AML-193 (cell line): ENCODE data around the gene GBA2.
A peak's percentile ranks its signal among the peaks of the same experiment; 100 is the strongest.

Experiments used
- DNase-seq, 2 experiments: peaks; one replicate each; lab custom pipeline; 2025; lab: John Stamatoyannopoulos, UW

The GBA2 gene

GRCh38 chr9:35690614-35691333 is 58.3 kb downstream of the GBA2 start:
- DNase-seq = peak; percentile 25 to 31

DNA sequence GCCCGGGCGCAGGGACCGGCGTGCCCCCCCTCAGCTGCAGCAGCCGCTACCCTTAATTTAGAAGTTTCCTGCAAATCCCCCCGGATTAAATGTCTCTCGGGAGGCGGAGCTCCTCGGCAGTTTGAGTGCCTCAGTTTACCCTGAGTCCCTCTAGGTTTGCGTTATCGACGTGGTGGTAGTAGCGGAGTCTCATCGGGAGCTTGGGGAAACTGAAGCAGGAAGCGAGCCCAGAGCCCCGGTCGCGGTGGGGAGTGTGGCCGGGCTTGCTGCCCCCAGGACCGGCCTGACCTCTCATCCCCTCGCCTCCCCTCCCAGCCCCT is 58.8 kb downstream of the GBA2 start:
- DNase-seq = no peak

GRCh38 chr9:35689542-35690293 is 59.3 kb downstream of the GBA2 start, which contains the start of gene TPM2:
Gene TPM2 (minus strand): TSS chr9:35689925. CDS start chr9:35689817, 108 bp downstream.
- DNase-seq = no peak

DNA sequence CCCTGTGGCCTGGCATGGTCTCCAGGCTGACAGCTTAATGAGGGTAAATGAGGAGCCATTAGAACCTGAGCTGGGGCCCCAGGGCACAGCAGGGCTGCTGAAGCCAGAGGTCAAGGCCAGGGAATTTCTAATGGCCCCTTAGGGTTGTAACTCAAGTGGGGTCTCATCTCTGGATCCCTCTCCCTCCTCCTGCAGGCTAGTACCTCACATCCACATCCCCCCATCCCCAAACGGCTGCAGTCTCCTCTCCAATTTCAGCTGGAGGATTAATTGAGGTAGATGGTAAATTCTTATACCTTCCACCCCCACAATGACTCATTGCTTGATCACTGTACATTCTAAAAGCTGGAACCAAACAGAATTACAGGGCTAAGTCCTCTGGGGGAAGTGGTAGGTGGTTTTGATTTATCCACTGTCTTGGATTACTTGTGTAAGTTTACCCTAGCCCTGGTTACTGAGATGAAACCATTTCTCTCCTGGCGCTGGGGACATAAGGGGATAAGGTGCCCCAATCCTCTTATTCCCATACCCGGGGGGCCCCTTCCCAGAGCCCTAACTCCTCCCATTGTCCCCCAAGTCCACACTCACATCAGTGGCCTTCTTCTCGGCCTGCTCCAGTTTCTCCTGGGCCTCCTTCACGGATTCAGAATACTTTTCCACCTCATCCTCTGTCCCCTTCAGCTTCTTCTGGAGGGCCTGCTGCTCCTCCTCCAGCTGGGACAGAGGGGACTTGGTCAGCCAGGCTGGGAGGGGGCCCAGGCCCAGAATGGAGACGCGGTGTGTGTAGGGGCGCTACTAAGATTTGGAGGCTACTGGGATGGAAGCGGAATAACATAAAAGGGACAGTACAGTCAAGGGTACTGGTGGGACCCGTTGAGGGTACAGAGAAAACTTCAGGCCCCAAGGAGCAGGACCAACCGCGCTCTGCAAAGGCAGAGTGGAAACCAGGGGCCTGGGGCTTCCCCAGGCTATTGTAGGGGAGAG is 60.2 kb downstream of the GBA2 start:
- DNase-seq = no peak

DNA sequence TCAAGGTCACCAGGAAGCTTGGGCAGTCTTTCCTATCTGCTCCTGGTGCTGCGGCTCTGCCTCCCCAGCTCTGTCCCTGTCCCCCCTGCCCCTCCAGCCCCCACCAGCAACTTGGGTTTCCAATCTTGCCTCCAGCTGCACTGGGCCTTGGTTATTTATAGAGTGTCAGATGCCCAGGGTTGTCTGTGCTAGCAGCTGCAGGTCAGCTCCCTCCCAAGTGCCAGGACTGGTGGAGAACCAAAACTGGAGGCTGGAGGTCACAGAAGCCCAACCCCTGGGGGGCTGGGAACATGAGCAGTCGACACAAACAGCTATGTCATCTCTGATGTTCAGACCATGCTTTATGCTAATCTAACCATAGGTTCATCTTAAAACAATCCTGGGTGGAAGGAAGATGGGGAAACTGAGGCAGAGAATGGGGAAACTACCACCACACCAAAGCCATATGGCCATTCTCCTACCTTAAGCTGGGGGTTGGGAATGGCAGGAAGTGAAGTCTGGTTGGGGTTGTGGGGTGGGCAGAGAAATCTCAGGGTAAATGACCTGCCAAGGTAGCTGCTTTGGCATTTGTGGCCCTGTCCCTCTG is 61.0 kb downstream of the GBA2 start:
- no peak for DNase-seq

- no peak for DNase-seq
These were observed 61.7 kb downstream of the GBA2 start for GRCh38 chr9:35687306-35687705.
